Transverse colon (tissue), 4 donors: ENCODE data around the gene SPIRE1. TPM values are rescaled to one million over a fixed set of nuclear protein-coding genes. Genes with fewer than 3 reads are reported as not detected.
"Not testable (repeated sequence)": the region's sequence is repeated elsewhere in the genome, so short reads cannot be mapped to it uniquely, and the experiment has no call there.

ENCODE experiments used
- DNase-seq: peaks from one replicate; pipeline ENCODE4 v3.0.0-alpha.2; 2019
- H3K27ac ChIP-seq, 4 donors: fragments of 200-600 bp; sonication (generic); 2 replicates each; pipeline ENCODE4 v1.5.1; 2016 to 2018; ENCODE audit warnings: inconsistent platforms in 4 of 4
- H3K27me3 ChIP-seq: fragments of 200-600 bp; sonication (generic); 2 replicates; pipeline ENCODE4 v1.5.1; 2017; ENCODE audit warnings: inconsistent platforms
- H3K36me3 ChIP-seq, 4 donors: fragments of 200-600 bp; sonication (generic); 2 replicates each; pipeline ENCODE4 v1.5.1; 2017 to 2019; ENCODE audit warnings: inconsistent platforms in 4 of 4
- H3K4me1 ChIP-seq, 4 donors: fragments of 200-600 bp; sonication (generic); 2 replicates each; pipeline ENCODE4 v1.5.1; 2017 to 2020; ENCODE audit warnings: inconsistent platforms in 4 of 4
- H3K4me3 ChIP-seq, 4 donors: fragments of 200-600 bp; sonication (generic); 1 replicate in 1 of 4; 2 replicates in 3 of 4; pipeline versions ENCODE4 v1.5.1 to v1.6.1; 2017 to 2019; ENCODE audit warnings: inconsistent platforms in 4 of 4
- H3K9me3 ChIP-seq, 2 donors: fragments of 200-600 bp; sonication (generic); 2 replicates each; pipeline ENCODE4 v1.5.1; 2017 to 2019; ENCODE audit warnings: inconsistent platforms in 2 of 2
- EP300 ChIP-seq: sonication (generic); formaldehyde crosslinking; IDR thresholded peaks from one replicate; pipeline ENCODE4 v1.6.1; 2017; ENCODE audit warnings: antibody characterized with exemption, low read depth
- POLR2A ChIP-seq: fragments of 450-650 bp; IDR thresholded peaks from one replicate; pipeline ENCODE4 v1.6.1; 2016; ENCODE audit warnings: antibody characterized with exemption, mild to moderate bottlenecking, moderate library complexity
- POLR2AphosphoS5 ChIP-seq, 3 donors: sonication (generic); formaldehyde crosslinking; IDR thresholded peaks; one replicate each; pipeline ENCODE4 v1.6.1; 2016; ENCODE audit warnings: antibody characterized with exemption in 3 of 3
- WGBS, 2 donors: methylation state at CpG; one replicate each; pipeline ENCODE4 v1.1.5; 2018; ENCODE audit warnings: low coverage in 1 of 2; 5-methylcytosine and 5-hydroxymethylcytosine counted together
- in situ Hi-C, 4 donors: fragments of 200-750 bp; cut with MboI; loops; one replicate each; pipeline versions ENCODE4 v1.15.0 to v1.15.1; 2017; ENCODE audit warnings: low sequenced_read_pairs in 3 of 4, low pct_ligation_motif_present in 1 of 4, low pct_unique_long_range_greater_than_20kb in 1 of 4
- intact Hi-C: fragments of 100-400 bp; cut with DNase I; formaldehyde crosslinking; loops from one replicate; pipeline ENCODE4 v1.15.1; 2023; ENCODE audit warnings: low total_unique reads
- total RNA-seq, 4 donors: library from RNA; depleted of rRNA; stranded (reverse); fragments of >200 nt; gene quantifications; one replicate each; pipeline ENCODE4 v1.1.0, GENCODE V29; 2016
- TF ChIP-seq, protein P1 (sequence below), 5 experiments: fragments of 200-600 bp in 3 of 5; fragments of 450-650 bp in 2 of 5; sonication (generic) in 3 of 5; IDR thresholded peaks; 1 replicate in 2 of 5; 2 replicates in 3 of 5; pipeline ENCODE4 v1.5.1; 2016 to 2017; ENCODE audit warnings: antibody characterized with exemption in 5 of 5, inconsistent platforms in 3 of 5, mild to moderate bottlenecking in 2 of 5, moderate library complexity in 1 of 5

The SPIRE1 gene
- total RNA-seq, 4 donors from 2014 or later: 6.0 to 7.8 (median 6.8) TPM

GRCh38 chr18:12543697-12544096, 114.2 kb downstream of the SPIRE1 start:
- intact Hi-C loops: no loop called here
- H3K27ac ChIP-seq: no peak overlapping the region
- peaks cover 0 to 5% of the 10 kb centered on the region in 2 donors for H3K9me3 ChIP-seq
- no peaks in the 10 kb centered on the region for H3K36me3 ChIP-seq
- TF ChIP-seq, protein P1, sequence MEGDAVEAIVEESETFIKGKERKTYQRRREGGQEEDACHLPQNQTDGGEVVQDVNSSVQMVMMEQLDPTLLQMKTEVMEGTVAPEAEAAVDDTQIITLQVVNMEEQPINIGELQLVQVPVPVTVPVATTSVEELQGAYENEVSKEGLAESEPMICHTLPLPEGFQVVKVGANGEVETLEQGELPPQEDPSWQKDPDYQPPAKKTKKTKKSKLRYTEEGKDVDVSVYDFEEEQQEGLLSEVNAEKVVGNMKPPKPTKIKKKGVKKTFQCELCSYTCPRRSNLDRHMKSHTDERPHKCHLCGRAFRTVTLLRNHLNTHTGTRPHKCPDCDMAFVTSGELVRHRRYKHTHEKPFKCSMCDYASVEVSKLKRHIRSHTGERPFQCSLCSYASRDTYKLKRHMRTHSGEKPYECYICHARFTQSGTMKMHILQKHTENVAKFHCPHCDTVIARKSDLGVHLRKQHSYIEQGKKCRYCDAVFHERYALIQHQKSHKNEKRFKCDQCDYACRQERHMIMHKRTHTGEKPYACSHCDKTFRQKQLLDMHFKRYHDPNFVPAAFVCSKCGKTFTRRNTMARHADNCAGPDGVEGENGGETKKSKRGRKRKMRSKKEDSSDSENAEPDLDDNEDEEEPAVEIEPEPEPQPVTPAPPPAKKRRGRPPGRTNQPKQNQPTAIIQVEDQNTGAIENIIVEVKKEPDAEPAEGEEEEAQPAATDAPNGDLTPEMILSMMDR (IDR thresholded peaks at IDR 0.05): no peak
- TF ChIP-seq EP300 (no peak), POLR2AphosphoS5 (IDR thresholded peaks at IDR 0.05) (no peak), POLR2A (no peak)
- in situ Hi-C loops: no loop called here
- H3K4me3 ChIP-seq: no peak overlapping the region
- WGBS, 2 donors: 51 to 56% methylated on average over 3 of the region's 3 CpGs
- H3K27me3 ChIP-seq: no peaks in the 10 kb centered on the region
- H3K4me1 ChIP-seq: no peaks in the 10 kb centered on the region
- no peak for DNase-seq

GRCh38 chr18:12540751-12541150, 117.2 kb downstream of the SPIRE1 start:
- Histone ChIP-seq H3K27ac (no peak overlapping the region), H3K4me1 (no peaks in the 10 kb centered on the region), H3K27me3 (no peaks in the 10 kb centered on the region), H3K4me3 (no peak overlapping the region), H3K36me3 (no peaks in the 10 kb centered on the region), H3K9me3 (peaks cover 0 to 5% of the 10 kb centered on the region in 2 donors)
- DNase-seq: no peak
- in situ Hi-C loops: no loop called here
- no peak for TF ChIP-seq EP300
- TF ChIP-seq POLR2A: no peak
- TF ChIP-seq, protein P1 (IDR thresholded peaks at IDR 0.05): no peak
- no peak for TF ChIP-seq POLR2AphosphoS5 (IDR thresholded peaks at IDR 0.05)
- intact Hi-C loops: no loop called here
- 73 to 98% methylated on average over 2 of the region's 2 CpGs for WGBS, 2 donors

DNA sequence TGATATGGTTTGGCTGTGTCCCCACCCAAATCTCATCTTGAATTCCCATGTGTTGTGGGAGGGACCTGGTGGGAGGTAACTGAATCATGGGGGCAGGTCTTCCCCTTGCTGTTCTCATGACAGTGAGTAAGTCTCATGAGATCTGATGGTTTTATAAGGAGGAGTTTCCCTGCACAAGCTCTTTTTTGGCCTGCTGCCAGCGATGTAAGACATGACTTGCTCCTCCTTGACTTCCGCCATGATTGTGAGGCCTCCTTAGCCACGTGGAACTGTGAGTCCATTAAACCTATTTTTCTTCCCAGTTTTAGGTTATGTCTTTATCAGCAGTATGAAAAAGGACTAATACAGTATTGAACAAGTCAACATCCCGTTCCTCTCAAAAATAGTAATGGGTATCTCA, 118.7 kb downstream of the SPIRE1 start:
- in situ Hi-C loops: loop anchor here in 1 of 4 donors (10.0 kb wide), 1 partner anchor 64 kb away; no protein-coding TSS in a partner anchor

DNA sequence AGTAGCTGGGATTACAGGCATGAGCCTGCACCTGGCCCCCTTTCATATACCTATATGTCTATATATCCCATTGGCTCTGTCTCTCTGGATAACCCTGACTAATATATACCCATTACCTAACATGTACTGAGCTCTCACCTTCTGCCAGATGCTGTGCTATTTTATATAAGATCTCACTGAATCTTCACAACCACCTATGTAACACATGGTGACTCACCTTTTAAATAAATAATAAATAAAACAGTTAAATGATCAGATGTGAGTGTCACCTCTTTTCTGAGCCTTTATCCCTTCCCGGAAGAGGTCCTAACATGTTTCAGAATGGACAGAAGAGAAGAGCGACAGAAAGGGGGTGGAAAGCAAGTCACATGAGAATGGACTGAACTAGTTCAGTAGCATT, 123.1 kb downstream of the SPIRE1 start:
- TF ChIP-seq POLR2AphosphoS5 (IDR thresholded peaks at IDR 0.05) (no peak), EP300 (no peak), POLR2A (no peak)
- TF ChIP-seq, protein P1 (IDR thresholded peaks at IDR 0.05): no peak
- DNase-seq: no peak
- intact Hi-C loops (no loop called here), in situ Hi-C loops (loop anchor here in 1 of 4 donors (10.0 kb wide), 1 partner anchor 60 kb away; no protein-coding TSS in a partner anchor)
- WGBS, 2 donors: 91 to 100% methylated on average over 2 of the region's 2 CpGs
- Histone ChIP-seq H3K36me3 (no peaks in the 10 kb centered on the region), H3K4me1 (no peaks in the 10 kb centered on the region), H3K9me3 (no peaks in the 10 kb centered on the region), H3K4me3 (no peak overlapping the region), H3K27me3 (no peaks in the 10 kb centered on the region), H3K27ac (no peak overlapping the region)

More for the DNA sequence above, 118.7 kb downstream of the SPIRE1 start:
- H3K27ac ChIP-seq, intact Hi-C loops, H3K4me3 ChIP-seq, H3K27me3 ChIP-seq, H3K4me1 ChIP-seq, H3K9me3 ChIP-seq, DNase-seq, H3K36me3 ChIP-seq: not testable (repeated sequence)
- WGBS, 2 donors: 79% methylated on average over 4 of the region's 4 CpGs; no CpG with 5 or more reads in 1 of the 2 donors

- no peak for TF ChIP-seq EP300
- TF ChIP-seq POLR2A: no peak
- TF ChIP-seq, protein P1 (IDR thresholded peaks at IDR 0.05): no peak
- no peak for TF ChIP-seq POLR2AphosphoS5 (IDR thresholded peaks at IDR 0.05)
- Histone ChIP-seq H3K4me3 (no peak overlapping the region), H3K27ac (no peak overlapping the region), H3K27me3 (no peaks in the 10 kb centered on the region), H3K36me3 (no peaks in the 10 kb centered on the region), H3K9me3 (no peaks in the 10 kb centered on the region), H3K4me1 (no peaks in the 10 kb centered on the region)
- 89 to 100% methylated on average over 1 to 3 of the region's 3 CpGs for WGBS, 2 donors
- intact Hi-C loops: no loop called here
- DNase-seq: no peak
- in situ Hi-C loops: loop anchor here in 1 of 4 donors (10.0 kb wide), 1 partner anchor 58 kb away; no protein-coding TSS in a partner anchor
These were observed 125.2 kb downstream of the SPIRE1 start for GRCh38 chr18:12532661-12533060.
